Measurements from ENCODE around the gene GCN1. TPM values are rescaled to one million over a fixed set of nuclear protein-coding genes. Genes with fewer than 3 reads are reported as not detected.
"Not testable (repeated sequence)": the region's sequence is repeated elsewhere in the genome, so short reads cannot be mapped to it uniquely, and the experiment has no call there.

Gene GCN1
- total and polyA plus RNA-seq, 10 of the 15 experiments (the other 5 are each of a cell fraction or from before 2014, with no cell fraction given) = 10.8 to 150 (median 58.3) TPM

GRCh38 chr12:120206781-120207180 lies 12.3 kb upstream of the GCN1 start:
- H3K27ac ChIP-seq (ENCODE audit: control insufficient read depth, insufficient read depth); H3K36me3 ChIP-seq (ENCODE audit: control insufficient read depth in 2 of 2, insufficient read depth in 2 of 2, low read length in 1 of 2); H3K27me3 ChIP-seq (replicated peaks in 1 of 2; ENCODE audit: control insufficient read depth in 2 of 2, insufficient read depth in 2 of 2, low read length in 1 of 2); H3K9me3 ChIP-seq (replicated peaks; ENCODE audit: control insufficient read depth, insufficient read depth, low read length); FAIRE-seq; H3K79me2 ChIP-seq (ENCODE audit: control insufficient read depth, insufficient read depth, low read length); intact Hi-C loops (cut with micrococcal nuclease; ENCODE audit: unreplicated experiment); BruUV-seq (replicated peaks); H3K4me1 ChIP-seq (ENCODE audit: control insufficient read depth, insufficient read depth, low read length); ATAC-seq; H3K9ac ChIP-seq (ENCODE audit: control insufficient read depth, insufficient read depth, low read length); H2AFZ ChIP-seq (ENCODE audit: control insufficient read depth, low read depth, low read length); H4K20me1 ChIP-seq (ENCODE audit: control insufficient read depth, insufficient read depth); RAD21 ChIA-PET (ENCODE audit: unreplicated experiment); H3K4me2 ChIP-seq (ENCODE audit: control insufficient read depth, insufficient read depth); DNase-seq (ENCODE audit: low read depth, low spot score); in situ Hi-C loops (cut with MboI); H3K4me3 ChIP-seq: not testable (repeated sequence)
- ChIA-PET CTCF (interaction anchor here (1.0 to 1.2 kb wide), 2 partner anchors 21 to 60 kb away, joined by 3 read pairs; no protein-coding TSS in a partner anchor), POLR2A (interaction anchor here (0.5 kb wide), 1 partner anchor 11 kb away, joined by 4 read pairs; no protein-coding TSS in a partner anchor), SMC1A (ENCODE audit: uncharacterized antibody, unreplicated experiment) (interaction anchor here (1.0 kb wide), 1 partner anchor 21 kb away, joined by 4 read pairs; no protein-coding TSS in a partner anchor)
- 97% methylated on average over 5 of the region's 5 CpGs for WGBS (ENCODE audit: insufficient coverage, insufficient replicate concordance, low lambda C conversion rate, missing lambda C conversion rate)

GRCh38 chr12:120206228-120206627 lies 11.7 kb upstream of the GCN1 start:
- no TSS peak for BruUV-seq (replicated peaks)
- 97% methylated on average over 10 of the region's 10 CpGs for WGBS (ENCODE audit: insufficient coverage, insufficient replicate concordance, low lambda C conversion rate, missing lambda C conversion rate)
- Histone ChIP-seq H3K4me1 (ENCODE audit: control insufficient read depth, insufficient read depth, low read length) (no peaks in the 10 kb centered on the region), H3K36me3 (ENCODE audit: control insufficient read depth in 2 of 2, insufficient read depth in 2 of 2, low read length in 1 of 2) (no peaks in the 10 kb centered on the region; a peak in 1 of 4 replicates), H4K20me1 (ENCODE audit: control insufficient read depth, insufficient read depth) (no peaks in the 10 kb centered on the region), H2AFZ (ENCODE audit: control insufficient read depth, low read depth, low read length) (no peak overlapping the region), H3K27me3 (replicated peaks in 1 of 2; ENCODE audit: control insufficient read depth in 2 of 2, insufficient read depth in 2 of 2, low read length in 1 of 2) (no peaks in the 10 kb centered on the region), H3K4me3 (no peak overlapping the region), H3K9ac (ENCODE audit: control insufficient read depth, insufficient read depth, low read length) (no peak overlapping the region), H3K79me2 (ENCODE audit: control insufficient read depth, insufficient read depth, low read length) (peaks cover 4% of the 10 kb centered on the region), H3K27ac (ENCODE audit: control insufficient read depth, insufficient read depth) (no peak overlapping the region), H3K9me3 (replicated peaks; ENCODE audit: control insufficient read depth, insufficient read depth, low read length) (no peaks in the 10 kb centered on the region), H3K4me2 (ENCODE audit: control insufficient read depth, insufficient read depth) (no peak overlapping the region)
- SMC1A ChIA-PET (ENCODE audit: uncharacterized antibody, unreplicated experiment) = no interaction called here
- FAIRE-seq (no peak), DNase-seq (ENCODE audit: low read depth, low spot score) (no peak), ATAC-seq (no peak)
- in situ Hi-C loops (cut with MboI) = no loop called here
- RAD21 ChIA-PET (ENCODE audit: unreplicated experiment) = no interaction called here
- POLR2A ChIA-PET = no interaction called here
- CTCF ChIA-PET = interaction anchor here (1.0 to 1.2 kb wide), 2 partner anchors 22 to 60 kb away, joined by 3 read pairs; no protein-coding TSS in a partner anchor
- intact Hi-C loops (cut with micrococcal nuclease; ENCODE audit: unreplicated experiment) = no loop called here
- TF ChIP-seq GABPA (IDR thresholded peaks at IDR 0.05; ENCODE audit: low read depth) (no peak), RFX5 (IDR thresholded peaks at IDR 0.05; ENCODE audit: low read depth, low read length) (no peak)
